ENCODE results near the gene ATP6V1E1. TPM values are rescaled to one million over a fixed set of nuclear protein-coding genes. Genes with fewer than 3 reads are reported as not detected.

The ATP6V1E1 gene
- total and polyA plus RNA-seq, 9 of the 15 experiments (the other 6 are each of a cell fraction or from before 2014, with no cell fraction given), result 122 to 249 (median 179) TPM

GRCh38 chr22:17581631-17582030, 46.9 kb downstream of the ATP6V1E1 start:
- Histone ChIP-seq H3K4me3 (no peak overlapping the region), H3K4me2 (ENCODE audit: insufficient read depth, low read length) (no peak overlapping the region), H3K27me3 (ENCODE audit: control insufficient read depth in 2 of 2, insufficient read depth in 2 of 2, low read length in 2 of 2) (peaks cover 4 to 31% of the 10 kb centered on the region in 2 experiments; a peak in 3 of 5 replicates), H3K9me1 (ENCODE audit: control insufficient read depth, insufficient read depth, low read length) (no peaks in the 10 kb centered on the region), H3K9me3 (replicated peaks; ENCODE audit: control insufficient read depth, insufficient read depth, low read depth, low read length) (no peaks in the 10 kb centered on the region), H3K4me1 (replicated peaks in 1 of 2; ENCODE audit: control insufficient read depth in 2 of 2, insufficient read depth in 2 of 2, low read length in 2 of 2) (peaks cover 5 to 21% of the 10 kb centered on the region in 2 experiments; a peak in 4 of 5 replicates), H3K9ac (ENCODE audit: insufficient read depth in 1 of 2, low read depth in 2 of 2, low read length in 2 of 2) (peak overlapping the region in 1 of 2 experiments; percentile 74; a peak in 1 of 4 replicates), H3K27ac (ENCODE audit: extremely low read depth, low read depth, low read length) (no peak overlapping the region), H3K36me3 (ENCODE audit: control insufficient read depth, insufficient read depth, low read length) (no peaks in the 10 kb centered on the region), H4K20me1 (replicated peaks; ENCODE audit: control insufficient read depth, insufficient read depth, low read length) (no peaks in the 10 kb centered on the region), H3K79me2 (ENCODE audit: control insufficient read depth, insufficient read depth, low read length) (no peaks in the 10 kb centered on the region), H2AFZ (ENCODE audit: low read depth, low read length) (no peak overlapping the region)
- DNase-seq (ENCODE audit: extremely low read depth in 1 of 4, low spot score in 3 of 4) (no peak), ATAC-seq (no peak), FAIRE-seq (no peak)
- BruUV-seq (replicated peaks), result no TSS peak
- intact Hi-C loops (cut with micrococcal nuclease) (no loop called here), in situ Hi-C loops (cut with MboI) (no loop called here)
- POLR2A ChIA-PET, result interaction anchor here (0.7 to 3.3 kb wide), 5 partner anchors 8 to 467 kb away, joined by 3 to 15 read pairs (median 4); no protein-coding TSS in a partner anchor
- CTCF ChIA-PET (ENCODE audit: low intra/inter-chr PET ratio), result no interaction called here
- TF ChIP-seq CTBP1 (IDR thresholded peaks at IDR 0.05; ENCODE audit: borderline replicate concordance) (no peak), ZNF561 (CRISPR knock-in tag; conservative IDR thresholded peaks at IDR 0.05) (no peak), NFATC3 (IDR thresholded peaks at IDR 0.05) (no peak), ZBTB7A (IDR thresholded peaks at IDR 0.05; ENCODE audit: borderline replicate concordance, control insufficient read depth, low read depth, low read length) (no peak), CHAMP1 (IDR thresholded peaks at IDR 0.05) (no peak), PYGO2 (tag; IDR thresholded peaks at IDR 0.05) (no peak), ZNF197 (CRISPR knock-in tag; IDR thresholded peaks at IDR 0.05; ENCODE audit: low read depth) (no peak)
- WGBS (ENCODE audit: insufficient coverage, low coverage, missing lambda C conversion rate), result 54% methylated on average over 17 of the region's 17 CpGs
